GM12801 (cell line): Measurements from ENCODE around the gene UBXN7.

ENCODE experiments used
- CTCF ChIP-seq: IDR thresholded peaks from one replicate; pipeline ENCODE4 v1.5.1; 2011; ENCODE audit warnings: control low read depth; ENCODE audit not compliant: insufficient read length; ENCODE audit errors: extremely low read depth

The UBXN7 gene

GRCh38 chr3:196365736-196366135 is 66.5 kb downstream of the UBXN7 start:
- no peak for TF ChIP-seq CTCF

GRCh38 chr3:196360586-196360985 is 71.6 kb downstream of the UBXN7 start:
- TF ChIP-seq CTCF: no peak

GRCh38 chr3:196357905-196358304 is 74.3 kb downstream of the UBXN7 start:
- TF ChIP-seq CTCF: no peak

GRCh38 chr3:196356556-196356955 is 75.7 kb downstream of the UBXN7 start:
- no peak for TF ChIP-seq CTCF

GRCh38 chr3:196355668-196356067 is 76.6 kb downstream of the UBXN7 start:
- no peak for TF ChIP-seq CTCF

GRCh38 chr3:196354132-196354531 is 78.1 kb downstream of the UBXN7 start:
- no peak for TF ChIP-seq CTCF

- TF ChIP-seq CTCF: no peak
Observed at GRCh38 chr3:196351541-196351940, 80.7 kb downstream of the UBXN7 start.

- TF ChIP-seq CTCF: no peak
Observed at GRCh38 chr3:196350067-196350466, 82.2 kb downstream of the UBXN7 start.
